Hepatocyte (in vitro differentiated cells): Measurements from ENCODE around the gene TIMM44. TPM values are rescaled to one million over a fixed set of nuclear protein-coding genes. Genes with fewer than 3 reads are reported as not detected.

Source experiments
- DNase-seq: peaks from one replicate; pipeline ENCODE4 v3.0.0-alpha.2; 2016; ENCODE audit warnings: low spot score
- H2AFZ ChIP-seq: fragments of 200-600 bp; sonication (generic); 2 replicates; pipeline ENCODE4 v1.6.0; 2016; ENCODE audit warnings: antibody characterized with exemption, mild to moderate bottlenecking
- H3K27ac ChIP-seq: fragments of 200-600 bp; sonication (generic); 2 replicates; pipeline ENCODE4 v1.5.1; 2016; ENCODE audit warnings: mild to moderate bottlenecking
- H3K27me3 ChIP-seq: fragments of 200-600 bp; sonication (generic); 2 replicates; pipeline ENCODE4 v1.6.1; 2016
- H3K36me3 ChIP-seq: fragments of 200-600 bp; sonication (generic); replicated peaks from 2 replicates; pipeline ENCODE4 v1.5.1; 2016; ENCODE audit warnings: low read depth; ENCODE audit not compliant: insufficient read depth
- H3K4me1 ChIP-seq: fragments of 200-600 bp; sonication (generic); 2 replicates; pipeline ENCODE4 v1.5.1; 2016; ENCODE audit warnings: mild to moderate bottlenecking, moderate library complexity; ENCODE audit not compliant: insufficient read depth
- H3K4me2 ChIP-seq: fragments of 200-600 bp; sonication (generic); 2 replicates; pipeline ENCODE4 v1.6.0; 2016
- H3K4me3 ChIP-seq: fragments of 200-600 bp; sonication (generic); 2 replicates; pipeline ENCODE4 v1.5.1; 2016; ENCODE audit warnings: mild to moderate bottlenecking
- H3K79me2 ChIP-seq: fragments of 200-600 bp; sonication (generic); 2 replicates; pipeline ENCODE4 v1.6.0; 2017; ENCODE audit warnings: mild to moderate bottlenecking
- H3K9me2 ChIP-seq: fragments of 200-600 bp; sonication (generic); replicated peaks from 2 replicates; pipeline ENCODE4 v1.6.0; 2017; ENCODE audit warnings: mild to moderate bottlenecking; ENCODE audit not compliant: insufficient read depth
- H3K9me3 ChIP-seq: fragments of 200-600 bp; sonication (generic); 2 replicates; pipeline ENCODE4 v1.5.1; 2016; ENCODE audit warnings: low read depth, mild to moderate bottlenecking
- H4K20me1 ChIP-seq: fragments of 200-600 bp; sonication (generic); 2 replicates; pipeline ENCODE4 v1.6.0; 2016; ENCODE audit warnings: mild to moderate bottlenecking; ENCODE audit not compliant: insufficient read depth, poor library complexity, severe bottlenecking
- CTCF ChIP-seq: fragments of 200-600 bp; sonication (generic); IDR thresholded peaks from 2 replicates; pipeline ENCODE4 v1.5.1; 2016; ENCODE audit warnings: antibody characterized with exemption, mild to moderate bottlenecking; ENCODE audit not compliant: poor library complexity
- EZH2 ChIP-seq: fragments of 200-600 bp; sonication (generic); IDR thresholded peaks from 2 replicates; pipeline ENCODE4 v1.6.1; 2016; ENCODE audit warnings: antibody characterized with exemption, mild to moderate bottlenecking, borderline replicate concordance
- EZH2phosphoT487 ChIP-seq: fragments of 200-600 bp; sonication (generic); IDR thresholded peaks from one replicate; pipeline ENCODE4 v1.6.1; 2018; ENCODE audit warnings: antibody characterized with exemption, mild to moderate bottlenecking, low read depth, moderate library complexity; ENCODE audit not compliant: unreplicated experiment, severe bottlenecking
- WGBS: methylation state at CpG from one replicate; pipeline ENCODE4 v1.1.6; 2016; ENCODE audit warnings: low lambda C conversion rate; ENCODE audit errors: missing lambda C conversion rate; 5-methylcytosine and 5-hydroxymethylcytosine counted together
- polyA plus RNA-seq: library from polyadenylated mRNA; unstranded; fragments of >200 nt; fragmentation: Nextera tagmentation; extraction: Ambion mirVana; gene quantifications from 2 replicates; pipeline ENCODE4 v1.2.1, GENCODE V29; 2016
- total RNA-seq: library from RNA; depleted of rRNA; stranded (reverse); fragments of >200 nt; gene quantifications from 2 replicates; pipeline ENCODE4 v1.2.3, GENCODE V29; 2014

TIMM44 gene
- total and polyA plus RNA-seq, 2 experiments from 2014 or later: 40.7 to 52.0 TPM

DNA sequence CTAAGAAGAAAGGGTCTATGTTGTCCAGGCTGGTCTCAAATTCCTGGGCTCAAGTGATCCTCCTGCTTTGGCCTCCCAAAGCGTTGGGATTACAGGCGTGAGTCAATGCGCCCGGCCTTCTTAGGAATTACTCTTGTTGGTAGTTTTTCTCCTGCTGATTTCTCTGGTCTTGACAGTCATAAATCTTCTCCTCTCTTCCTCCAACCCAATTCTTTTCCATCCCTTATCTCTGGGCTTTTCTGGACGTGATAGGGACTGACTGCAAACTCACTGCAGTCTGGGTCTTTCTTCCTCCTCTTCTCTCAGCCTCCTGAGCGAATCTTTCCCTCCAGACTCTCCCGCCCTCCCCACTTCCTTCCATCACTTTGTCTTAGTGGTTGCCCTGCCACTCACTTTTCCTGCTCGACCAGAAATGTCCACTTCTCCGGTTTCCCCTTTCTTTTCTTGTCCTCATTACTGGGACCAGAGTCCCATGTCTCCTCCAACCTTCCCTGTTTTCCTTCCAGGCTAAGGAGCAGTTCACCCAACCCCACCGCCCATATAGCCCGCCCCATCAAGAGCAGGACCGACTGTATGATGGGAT, 21.9 kb upstream of the TIMM44 start:
- H2AFZ ChIP-seq: no peak overlapping the region
- no peaks in the 10 kb centered on the region for H3K27me3 ChIP-seq
- DNase-seq: no peak
- no peaks in the 10 kb centered on the region for H3K36me3 ChIP-seq
- no peaks in the 10 kb centered on the region for H3K9me2 ChIP-seq
- TF ChIP-seq EZH2phosphoT487 (no peak), CTCF (no peak), EZH2 (no peak)
- H3K4me2 ChIP-seq: no peak overlapping the region
- no peak overlapping the region for H3K27ac ChIP-seq
- 85% methylated on average over 12 of the region's 12 CpGs for WGBS
- peaks cover 6% of the 10 kb centered on the region for H3K4me1 ChIP-seq
- H3K4me3 ChIP-seq: no peak overlapping the region
- H3K79me2 ChIP-seq: no peaks in the 10 kb centered on the region
- H3K9me3 ChIP-seq: no peaks in the 10 kb centered on the region
- no peaks in the 10 kb centered on the region for H4K20me1 ChIP-seq

DNA sequence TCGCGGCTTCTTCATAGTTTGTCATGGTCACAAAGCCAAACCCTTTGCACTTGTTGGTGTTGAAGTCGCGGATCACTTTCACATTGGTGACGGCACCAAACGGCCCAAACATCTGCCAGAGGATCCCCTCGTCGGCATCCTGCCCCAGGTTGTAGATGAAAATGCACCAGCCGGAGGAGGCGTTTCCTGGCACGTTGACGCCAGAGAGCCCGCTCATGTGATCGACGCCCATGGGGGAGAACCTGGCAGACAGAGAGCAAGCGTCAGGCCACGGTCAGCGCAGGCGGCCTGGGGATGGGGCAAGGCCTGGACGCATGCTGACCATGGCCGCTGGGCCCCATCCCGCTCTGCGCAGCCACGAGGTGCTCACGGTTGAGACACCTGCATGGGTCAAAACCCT, 20.1 kb upstream of the TIMM44 start:
- WGBS: 97% methylated on average over 25 of the region's 25 CpGs
- no peak overlapping the region for H3K4me3 ChIP-seq
- H3K4me2 ChIP-seq: no peak overlapping the region
- H3K36me3 ChIP-seq: no peaks in the 10 kb centered on the region
- TF ChIP-seq EZH2 (no peak), EZH2phosphoT487 (no peak), CTCF (no peak)
- H3K9me3 ChIP-seq: no peaks in the 10 kb centered on the region
- peaks cover 6% of the 10 kb centered on the region for H3K4me1 ChIP-seq
- H3K9me2 ChIP-seq: no peaks in the 10 kb centered on the region
- DNase-seq: no peak
- H3K79me2 ChIP-seq: no peaks in the 10 kb centered on the region
- no peaks in the 10 kb centered on the region for H3K27me3 ChIP-seq
- no peak overlapping the region for H3K27ac ChIP-seq
- H4K20me1 ChIP-seq: no peaks in the 10 kb centered on the region
- no peak overlapping the region for H2AFZ ChIP-seq

- no peaks in the 10 kb centered on the region for H3K36me3 ChIP-seq
- peaks cover 6% of the 10 kb centered on the region for H3K4me1 ChIP-seq
- 83% methylated on average over 22 of the region's 22 CpGs for WGBS
- no peak overlapping the region for H2AFZ ChIP-seq
- H3K9me2 ChIP-seq: no peaks in the 10 kb centered on the region
- no peak overlapping the region for H3K4me3 ChIP-seq
- no peaks in the 10 kb centered on the region for H4K20me1 ChIP-seq
- H3K27me3 ChIP-seq: no peaks in the 10 kb centered on the region
- no peaks in the 10 kb centered on the region for H3K9me3 ChIP-seq
- no peaks in the 10 kb centered on the region for H3K79me2 ChIP-seq
- peak overlapping the region; percentile 1 for H3K27ac ChIP-seq
- DNase-seq: no peak
- TF ChIP-seq EZH2 (no peak), EZH2phosphoT487 (no peak), CTCF (no peak)
- peak overlapping the region; percentile 20 for H3K4me2 ChIP-seq
Observed at GRCh38 chr19:7962644-7963268, 19.3 kb upstream of the TIMM44 start.
